GM12878 (cell line): Measurements from ENCODE around the gene ANKRD28. TPM values are rescaled to one million over a fixed set of nuclear protein-coding genes. Genes with fewer than 3 reads are reported as not detected.

Experiments used
- ATAC-seq: fragments of 200-7000 bp; cut with Tn5 transposase; 3 replicates; pipeline ENCODE4 v1.9.1; 2020; ENCODE audit warnings: mild to moderate bottlenecking, moderate library complexity
- BruUV-seq: library from RNA; stranded (reverse); fragments of 400-500 nt; replicated peaks from 2 replicates; lab custom pipeline; 2021; lab: Mats Ljungman, UMichigan
- CTCF ChIA-PET: fragments of 300-600 bp; sonication (Branson Sonifier 250); formaldehyde crosslinking; extraction: SDS; loops from one replicate; lab custom pipeline; 2021; ENCODE audit warnings: inconsistent platforms; lab: Yijun Ruan, JAX
- POLR2A ChIA-PET: fragments of 350-600 bp; formaldehyde crosslinking; extraction: SDS; loops from one replicate; lab custom pipeline; 2021; ENCODE audit warnings: inconsistent platforms; lab: Charles Lee
- RAD21 ChIA-PET: fragments of 300-600 bp; sonication (Branson Sonifier 250); formaldehyde crosslinking; loops from one replicate; lab custom pipeline; 2023; ENCODE audit warnings: antibody characterized with exemption; ENCODE audit not compliant: unreplicated experiment; lab: Charles Lee
- SMC1A ChIA-PET: fragments of 300-600 bp; sonication (Branson Sonifier 250); formaldehyde crosslinking; loops from one replicate; lab custom pipeline; 2023; ENCODE audit not compliant: unreplicated experiment, uncharacterized antibody; lab: Charles Lee
- DNase-seq: peaks from one replicate; pipeline ENCODE4 v3.0.0-alpha.2; 2011; ENCODE audit warnings: low read depth, low spot score
- FAIRE-seq: peaks from 3 replicates; lab custom pipeline; 2011; peaks lifted over from hg19 to GRCh38; lab: Jason Lieb, UNC
- H2AFZ ChIP-seq: 2 replicates; pipeline ENCODE4 v1.6.0; 2011; ENCODE audit warnings: low read depth, low read length, control low read depth; ENCODE audit not compliant: control insufficient read depth
- H3K27ac ChIP-seq: 2 replicates; pipeline ENCODE4 v1.5.1; 2011; ENCODE audit warnings: control low read depth; ENCODE audit not compliant: control insufficient read depth, insufficient read depth
- H3K27me3 ChIP-seq, 2 experiments: replicated peaks in 1 of 2; 2 replicates each; pipeline versions ENCODE4 v1.6.0 to v1.6.1; 2011; ENCODE audit warnings: low read length in 1 of 2; ENCODE audit not compliant: control insufficient read depth in 2 of 2, insufficient read depth in 2 of 2
- H3K36me3 ChIP-seq, 2 experiments: 2 replicates each; pipeline ENCODE4 v1.5.1; 2011; ENCODE audit warnings: low read length in 1 of 2; ENCODE audit not compliant: control insufficient read depth in 2 of 2, insufficient read depth in 2 of 2
- H3K4me1 ChIP-seq: 2 replicates; pipeline ENCODE4 v1.6.1; 2011; ENCODE audit warnings: mild to moderate bottlenecking, low read length, moderate library complexity, mixed read lengths; ENCODE audit not compliant: control insufficient read depth, insufficient read depth
- H3K4me2 ChIP-seq: 2 replicates; pipeline ENCODE4 v1.6.0; 2011; ENCODE audit warnings: control low read depth; ENCODE audit not compliant: control insufficient read depth, insufficient read depth
- H3K4me3 ChIP-seq: fragments of 200-600 bp; sonication (generic); 2 replicates; pipeline ENCODE4 v1.5.1; 2016
- H3K79me2 ChIP-seq: 2 replicates; pipeline ENCODE4 v1.6.0; 2011; ENCODE audit warnings: low read length; ENCODE audit not compliant: control insufficient read depth, insufficient read depth
- H3K9ac ChIP-seq: 2 replicates; pipeline ENCODE4 v1.8.0; 2011; ENCODE audit warnings: low read length, control low read depth, mixed read lengths; ENCODE audit not compliant: control insufficient read depth, insufficient read depth
- H3K9me3 ChIP-seq: replicated peaks from 3 replicates; pipeline ENCODE4 v1.5.1; 2011; ENCODE audit warnings: mild to moderate bottlenecking, low read length; ENCODE audit not compliant: control insufficient read depth, insufficient read depth
- H4K20me1 ChIP-seq: 2 replicates; pipeline ENCODE4 v1.6.0; 2011; ENCODE audit not compliant: control insufficient read depth, insufficient read depth
- JUNB ChIP-seq: IDR thresholded peaks from 2 replicates; pipeline ENCODE4 v1.6.1; 2016; ENCODE audit warnings: antibody characterized with exemption, mild to moderate bottlenecking
- MXI1 ChIP-seq: fragments of 150-350 bp; IDR thresholded peaks from 2 replicates; pipeline ENCODE4 v1.6.1; 2011; ENCODE audit warnings: low read depth, mild to moderate bottlenecking, inconsistent platforms, low read length, improper control_type of control experiment
- POLR2A ChIP-seq: IDR thresholded peaks from 2 replicates; pipeline ENCODE4 v1.6.1; 2011; ENCODE audit warnings: low read depth, mild to moderate bottlenecking, low read length
- POU2F2 ChIP-seq: IDR thresholded peaks from 3 replicates; pipeline ENCODE4 v1.6.1; 2011; ENCODE audit warnings: low read depth, mild to moderate bottlenecking, low read length, borderline replicate concordance
- RAD21 ChIP-seq: IDR thresholded peaks from 2 replicates; pipeline ENCODE4 v1.6.1; 2011; ENCODE audit warnings: mild to moderate bottlenecking, low read depth, low read length, moderate library complexity; ENCODE audit not compliant: insufficient read depth
- RFX5 ChIP-seq: IDR thresholded peaks from 2 replicates; pipeline ENCODE4 v1.6.1; 2011; ENCODE audit warnings: low read depth, low read length, improper control_type of control experiment
- RUNX3 ChIP-seq: IDR thresholded peaks from 2 replicates; pipeline ENCODE4 v1.6.1; 2012; ENCODE audit warnings: low read length, inconsistent platforms
- SIN3A ChIP-seq: IDR thresholded peaks from 2 replicates; pipeline ENCODE4 v1.6.1; 2012; ENCODE audit warnings: low read depth, low read length, improper control_type of control experiment
- SMAD1 ChIP-seq: fragments of 450-650 bp; IDR thresholded peaks from 2 replicates; pipeline ENCODE4 v1.6.1; 2018; ENCODE audit warnings: mild to moderate bottlenecking, low read depth; ENCODE audit not compliant: partially characterized antibody
- SMARCA5 ChIP-seq: fragments of 450-650 bp; IDR thresholded peaks from 2 replicates; pipeline ENCODE4 v1.6.1; 2017; ENCODE audit warnings: mild to moderate bottlenecking
- TBL1XR1 ChIP-seq: IDR thresholded peaks from 2 replicates; pipeline ENCODE4 v1.6.1; 2012; ENCODE audit warnings: low read depth, low read length, improper control_type of control experiment
- ZNF384 ChIP-seq: IDR thresholded peaks from 2 replicates; pipeline ENCODE4 v1.6.1; 2012; ENCODE audit warnings: low read depth, mild to moderate bottlenecking, low read length, improper control_type of control experiment, borderline replicate concordance
- WGBS: methylation state at CpG from one replicate; pipeline ENCODE4 v1.1.6; 2016; ENCODE audit warnings: low lambda C conversion rate; ENCODE audit not compliant: insufficient replicate concordance, insufficient coverage; ENCODE audit errors: missing lambda C conversion rate; 5-methylcytosine and 5-hydroxymethylcytosine counted together
- in situ Hi-C: fragments of 300-500 bp; cut with MboI; formaldehyde crosslinking; loops from 9 replicates; pipeline ENCODE4 v1.14.3; 2018; ENCODE audit warnings: mixed read lengths
- intact Hi-C: fragments of 100-400 bp; cut with micrococcal nuclease; formaldehyde crosslinking; loops from one replicate; pipeline ENCODE4 v1.14.2; 2022; ENCODE audit not compliant: unreplicated experiment
- polyA plus RNA-seq, 11 experiments: library from polyadenylated mRNA; depleted of rRNA in 4 of 11; unstranded in 6 of 11; stranded (reverse) in 5 of 11; fragments of >200 nt; fragmentation: Nextera tagmentation in 4 of 11; fragmentation: Illumina TruSeq in 1 of 11; extraction: Ambion mirVana in 4 of 11; extraction: Trizol in 1 of 11; gene quantifications; 1 replicate in 1 of 11; 2 replicates in 10 of 11; pipeline versions ENCODE4 v1.2.1 to v1.2.3, GENCODE V29; 2011 to 2016; ENCODE audit warnings: inconsistent platforms in 2 of 11, missing spikeins in 2 of 11, low read depth in 1 of 11
- total RNA-seq, 4 experiments: library from RNA; depleted of rRNA in 3 of 4; stranded (reverse); fragments of >200 nt in 3 of 4; fragmentation: Illumina TruSeq in 1 of 4; extraction: Trizol in 1 of 4; gene quantifications; 2 replicates each; pipeline versions ENCODE4 v1.2.1 to v1.2.3, GENCODE V29; 2013 to 2021
- TF ChIP-seq, protein P1 (sequence below): IDR thresholded peaks from 2 replicates; pipeline ENCODE4 v1.6.1; 2012; ENCODE audit warnings: improper control_type of control experiment, low read depth, low read length; ENCODE audit not compliant: insufficient replicate concordance
- TF ChIP-seq, protein P2 (sequence below): IDR thresholded peaks from 2 replicates; pipeline ENCODE4 v1.6.1; 2012; ENCODE audit warnings: low read depth, low read length, improper control_type of control experiment
- TF ChIP-seq, protein P3 (sequence below): IDR thresholded peaks from 2 replicates; pipeline ENCODE4 v1.6.1; 2012; ENCODE audit warnings: low read length, inconsistent platforms

ANKRD28 gene
- total and polyA plus RNA-seq, 10 of the 15 experiments (the other 5 are each of a cell fraction or from before 2014, with no cell fraction given) = 11.2 to 105 (median 38.3) TPM

DNA sequence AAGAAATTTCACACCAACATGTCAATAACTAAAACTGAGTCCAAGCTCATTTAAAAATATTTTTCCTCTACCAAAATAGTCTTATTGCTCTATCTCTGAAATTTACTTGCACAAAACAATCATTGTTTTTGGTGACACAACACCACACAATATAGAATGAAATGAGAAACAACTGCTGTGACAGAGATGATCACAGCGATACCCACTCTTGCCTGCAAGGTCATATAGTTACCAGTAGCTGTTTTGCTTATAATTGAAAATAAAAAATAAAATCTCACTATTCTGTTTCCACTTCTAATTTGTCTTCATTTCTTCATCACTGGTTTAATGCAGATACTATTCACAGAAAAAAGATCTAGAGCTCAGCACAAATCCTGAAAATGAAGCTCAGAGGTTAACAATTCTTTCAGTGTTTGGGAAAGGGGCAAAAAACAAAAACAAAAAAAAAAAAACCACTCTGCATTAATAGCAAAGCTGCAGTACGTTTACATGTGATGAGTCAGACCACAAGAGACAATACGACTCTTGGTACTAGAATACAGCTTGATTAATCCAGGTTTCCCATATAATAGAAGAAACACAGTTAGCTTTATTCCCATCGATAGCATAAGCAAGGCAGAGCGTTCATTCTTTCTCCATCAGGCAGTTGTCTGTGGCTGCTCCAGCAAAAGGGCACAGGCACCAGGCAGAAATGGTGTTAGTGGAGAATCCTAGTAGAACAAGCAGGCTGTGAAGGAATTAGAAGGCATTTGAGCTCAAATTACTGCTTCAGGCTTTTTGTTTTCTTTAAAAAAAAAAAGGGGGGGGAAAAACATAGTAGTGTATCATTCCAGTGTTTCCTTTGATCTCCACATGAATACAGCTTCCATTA is 773 bp downstream of the ANKRD28 start:
- H3K4me3 ChIP-seq = peak overlapping the region; percentile 73
- peak overlapping the region; percentile 95 for H3K4me2 ChIP-seq
- ChIA-PET SMC1A (interaction anchor here (0.6 to 11.4 kb wide), 28 partner anchors 11 to 412 kb away, joined by 3 to 193 read pairs (median 4); no protein-coding TSS in a partner anchor), CTCF (interaction anchor here (0.7 to 3.4 kb wide), 18 partner anchors 9 to 1943 kb away, joined by 3 to 22 read pairs (median 3); no protein-coding TSS in a partner anchor), RAD21 (interaction anchor here (0.6 to 7.7 kb wide), 25 partner anchors 10 to 717 kb away, joined by 3 to 164 read pairs (median 4); partner anchors contain the start of genes BTD and HACL1), POLR2A (interaction anchor here (0.6 to 2.4 kb wide), 21 partner anchors 9 to 704 kb away, joined by 3 to 29 read pairs (median 4); no protein-coding TSS in a partner anchor)
- in situ Hi-C loops = loop anchor here (5.0 kb wide), 1 partner anchor 715 kb away; the partner anchor contains the start of gene RFTN1
- H3K27me3 ChIP-seq = no peaks in the 10 kb centered on the region
- H3K79me2 ChIP-seq = peaks cover 89% of the 10 kb centered on the region
- H4K20me1 ChIP-seq = no peaks in the 10 kb centered on the region
- no peak for DNase-seq
- no peak overlapping the region for H2AFZ ChIP-seq
- peak overlapping the region; percentile 94 for H3K27ac ChIP-seq
- peak; percentile 43 for ATAC-seq
- peak overlapping the region; percentile 74 for H3K9ac ChIP-seq
- BruUV-seq = TSS peak; percentile 54
- 36% methylated on average over 5 of the region's 5 CpGs for WGBS
- FAIRE-seq = no peak
- H3K9me3 ChIP-seq = peaks cover 3% of the 10 kb centered on the region; the same call in 2 of the 3 replicates
- H3K4me1 ChIP-seq = peaks cover 23% of the 10 kb centered on the region; the same call in 1 of the 2 replicates
- intact Hi-C loops = loop anchor here (1.0 to 5.0 kb wide), 2 partner anchors 28 to 715 kb away; partner anchors contain the start of gene RFTN1
- H3K36me3 ChIP-seq = peaks cover 0 to 9% of the 10 kb centered on the region in 2 experiments; a peak in 2 of 4 replicates
- TF ChIP-seq SMAD1 = peak; percentile 55
- no peak for TF ChIP-seq POU2F2
- TF ChIP-seq JUNB = peak; percentile 35; the same call in 1 of the 2 replicates
- peak; percentile 89 for TF ChIP-seq ZNF384
- TF ChIP-seq, protein P1, sequence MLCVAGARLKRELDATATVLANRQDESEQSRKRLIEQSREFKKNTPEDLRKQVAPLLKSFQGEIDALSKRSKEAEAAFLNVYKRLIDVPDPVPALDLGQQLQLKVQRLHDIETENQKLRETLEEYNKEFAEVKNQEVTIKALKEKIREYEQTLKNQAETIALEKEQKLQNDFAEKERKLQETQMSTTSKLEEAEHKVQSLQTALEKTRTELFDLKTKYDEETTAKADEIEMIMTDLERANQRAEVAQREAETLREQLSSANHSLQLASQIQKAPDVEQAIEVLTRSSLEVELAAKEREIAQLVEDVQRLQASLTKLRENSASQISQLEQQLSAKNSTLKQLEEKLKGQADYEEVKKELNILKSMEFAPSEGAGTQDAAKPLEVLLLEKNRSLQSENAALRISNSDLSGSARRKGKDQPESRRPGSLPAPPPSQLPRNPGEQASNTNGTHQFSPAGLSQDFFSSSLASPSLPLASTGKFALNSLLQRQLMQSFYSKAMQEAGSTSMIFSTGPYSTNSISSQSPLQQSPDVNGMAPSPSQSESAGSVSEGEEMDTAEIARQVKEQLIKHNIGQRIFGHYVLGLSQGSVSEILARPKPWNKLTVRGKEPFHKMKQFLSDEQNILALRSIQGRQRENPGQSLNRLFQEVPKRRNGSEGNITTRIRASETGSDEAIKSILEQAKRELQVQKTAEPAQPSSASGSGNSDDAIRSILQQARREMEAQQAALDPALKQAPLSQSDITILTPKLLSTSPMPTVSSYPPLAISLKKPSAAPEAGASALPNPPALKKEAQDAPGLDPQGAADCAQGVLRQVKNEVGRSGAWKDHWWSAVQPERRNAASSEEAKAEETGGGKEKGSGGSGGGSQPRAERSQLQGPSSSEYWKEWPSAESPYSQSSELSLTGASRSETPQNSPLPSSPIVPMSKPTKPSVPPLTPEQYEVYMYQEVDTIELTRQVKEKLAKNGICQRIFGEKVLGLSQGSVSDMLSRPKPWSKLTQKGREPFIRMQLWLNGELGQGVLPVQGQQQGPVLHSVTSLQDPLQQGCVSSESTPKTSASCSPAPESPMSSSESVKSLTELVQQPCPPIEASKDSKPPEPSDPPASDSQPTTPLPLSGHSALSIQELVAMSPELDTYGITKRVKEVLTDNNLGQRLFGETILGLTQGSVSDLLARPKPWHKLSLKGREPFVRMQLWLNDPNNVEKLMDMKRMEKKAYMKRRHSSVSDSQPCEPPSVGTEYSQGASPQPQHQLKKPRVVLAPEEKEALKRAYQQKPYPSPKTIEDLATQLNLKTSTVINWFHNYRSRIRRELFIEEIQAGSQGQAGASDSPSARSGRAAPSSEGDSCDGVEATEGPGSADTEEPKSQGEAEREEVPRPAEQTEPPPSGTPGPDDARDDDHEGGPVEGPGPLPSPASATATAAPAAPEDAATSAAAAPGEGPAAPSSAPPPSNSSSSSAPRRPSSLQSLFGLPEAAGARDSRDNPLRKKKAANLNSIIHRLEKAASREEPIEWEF = no peak
- peak; percentile 68 for TF ChIP-seq RUNX3
- no peak for TF ChIP-seq SMARCA5
- TF ChIP-seq, protein P2, sequence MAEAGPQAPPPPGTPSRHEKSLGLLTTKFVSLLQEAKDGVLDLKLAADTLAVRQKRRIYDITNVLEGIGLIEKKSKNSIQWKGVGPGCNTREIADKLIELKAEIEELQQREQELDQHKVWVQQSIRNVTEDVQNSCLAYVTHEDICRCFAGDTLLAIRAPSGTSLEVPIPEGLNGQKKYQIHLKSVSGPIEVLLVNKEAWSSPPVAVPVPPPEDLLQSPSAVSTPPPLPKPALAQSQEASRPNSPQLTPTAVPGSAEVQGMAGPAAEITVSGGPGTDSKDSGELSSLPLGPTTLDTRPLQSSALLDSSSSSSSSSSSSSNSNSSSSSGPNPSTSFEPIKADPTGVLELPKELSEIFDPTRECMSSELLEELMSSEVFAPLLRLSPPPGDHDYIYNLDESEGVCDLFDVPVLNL = no peak
- peak; percentile 14; the same call in 1 of the 2 replicates for TF ChIP-seq POLR2A
- peak; percentile 13; the same call in 1 of the 2 replicates for TF ChIP-seq MXI1
- no peak for TF ChIP-seq SIN3A
- TF ChIP-seq, protein P3, sequence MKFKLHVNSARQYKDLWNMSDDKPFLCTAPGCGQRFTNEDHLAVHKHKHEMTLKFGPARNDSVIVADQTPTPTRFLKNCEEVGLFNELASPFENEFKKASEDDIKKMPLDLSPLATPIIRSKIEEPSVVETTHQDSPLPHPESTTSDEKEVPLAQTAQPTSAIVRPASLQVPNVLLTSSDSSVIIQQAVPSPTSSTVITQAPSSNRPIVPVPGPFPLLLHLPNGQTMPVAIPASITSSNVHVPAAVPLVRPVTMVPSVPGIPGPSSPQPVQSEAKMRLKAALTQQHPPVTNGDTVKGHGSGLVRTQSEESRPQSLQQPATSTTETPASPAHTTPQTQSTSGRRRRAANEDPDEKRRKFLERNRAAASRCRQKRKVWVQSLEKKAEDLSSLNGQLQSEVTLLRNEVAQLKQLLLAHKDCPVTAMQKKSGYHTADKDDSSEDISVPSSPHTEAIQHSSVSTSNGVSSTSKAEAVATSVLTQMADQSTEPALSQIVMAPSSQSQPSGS = no peak; the same call in 1 of the 2 replicates
- 0 out of 2 replicates have a peak, but pooled peaks have one; percentile 0 for TF ChIP-seq RAD21
- no peak for TF ChIP-seq TBL1XR1
- no peak for TF ChIP-seq RFX5
